Measurements from ENCODE around the gene PLTP. TPM values are rescaled to one million over a fixed set of nuclear protein-coding genes. Genes with fewer than 3 reads are reported as not detected.
A peak's percentile ranks its signal among the peaks of the same experiment; 100 is the strongest.

PLTP gene
- total RNA-seq, 1 donor from 2014 or later = 46.7 TPM

GRCh38 chr20:45867819-45868176 lies 44.2 kb downstream of the PLTP start:
- no peak for ATAC-seq

GRCh38 chr20:45867136-45867818 lies 44.7 kb downstream of the PLTP start:
- no peak for ATAC-seq

GRCh38 chr20:45866454-45866853 lies 45.5 kb downstream of the PLTP start:
- ATAC-seq = no peak

GRCh38 chr20:45863543-45864470 lies 48.1 kb downstream of the PLTP start:
- peak; percentile 32 for ATAC-seq

- ATAC-seq = no peak
Observed at GRCh38 chr20:45861221-45862075, 50.5 kb downstream of the PLTP start.

GRCh38 chr20:45860560-45861220 lies 51.3 kb downstream of the PLTP start:
- no peak for ATAC-seq

GRCh38 chr20:45859916-45860315 lies 52.0 kb downstream of the PLTP start:
- no peak for ATAC-seq

- ATAC-seq = no peak
Observed at GRCh38 chr20:45857882-45858216, 54.1 kb downstream of the PLTP start.

GRCh38 chr20:45857114-45857881 lies 54.7 kb downstream of the PLTP start, which contains the start of the genes ACOT8 and ZSWIM3:
Gene ACOT8, minus strand, starts transcription at chr20:45857392. Its CDS starts 77 bp downstream, at chr20:45857315.
Gene ZSWIM3, plus strand, starts transcription at chr20:45857614. Its CDS starts 212 bp downstream, at chr20:45857826.
- peak; percentile 98 for ATAC-seq

GRCh38 chr20:45853484-45853883 lies 58.5 kb downstream of the PLTP start:
- ATAC-seq = no peak

- ATAC-seq = no peak
Observed at GRCh38 chr20:45852326-45852725, 59.6 kb downstream of the PLTP start.

- no peak for ATAC-seq
Observed at GRCh38 chr20:45851501-45851900, 60.5 kb downstream of the PLTP start.

GRCh38 chr20:45850926-45851325 lies 61.0 kb downstream of the PLTP start:
- ATAC-seq = no peak

GRCh38 chr20:45850238-45850637 lies 61.7 kb downstream of the PLTP start:
- no peak for ATAC-seq

- ATAC-seq = no peak
Observed at GRCh38 chr20:45848969-45849582, 62.9 kb downstream of the PLTP start.

Other genes starting within 250 kb of the PLTP start
- not detected for gene WFDC11, start 241.9 kb downstream of the PLTP start, total RNA-seq
- gene WFDC13, start 210.1 kb downstream of the PLTP start, total RNA-seq = not detected
- not detected for gene WFDC10B, start 207.1 kb downstream of the PLTP start, total RNA-seq
- gene SPINT4, start 189.8 kb downstream of the PLTP start, total RNA-seq = not detected
- gene WFDC3, start 120.3 kb downstream of the PLTP start, total RNA-seq = not detected
- 15.8 TPM for gene DNTTIP1, start 120.2 kb downstream of the PLTP start, total RNA-seq
- gene UBE2C, start 99.5 kb downstream of the PLTP start, total RNA-seq = 46.5 TPM
- not detected for gene TNNC2, start 84.8 kb downstream of the PLTP start, total RNA-seq
- gene SNX21, start 78.4 kb downstream of the PLTP start, total RNA-seq = 7.1 TPM
- 14.0 TPM for gene ACOT8, start 54.8 kb downstream of the PLTP start, total RNA-seq
- 1.4 TPM for gene ZSWIM3, start 54.5 kb downstream of the PLTP start, total RNA-seq
- 7.2 TPM for gene ZSWIM1, start 30.9 kb downstream of the PLTP start, total RNA-seq
- 0.76 TPM for gene SPATA25, start 24.5 kb downstream of the PLTP start, total RNA-seq
- 1.9 TPM for gene NEURL2, start 20.9 kb downstream of the PLTP start, total RNA-seq
- gene CTSA, start 20.8 kb downstream of the PLTP start, total RNA-seq = 57.4 TPM
- 19.0 TPM for gene PCIF1, start 22.5 kb upstream of the PLTP start, total RNA-seq
- 9.6 TPM for gene ZNF335, start 60.0 kb upstream of the PLTP start, total RNA-seq
- 3.3 TPM for gene MMP9, start 96.8 kb upstream of the PLTP start, total RNA-seq
- not detected for gene SLC12A5, start 117.1 kb upstream of the PLTP start, total RNA-seq
- gene NCOA5, start 177.8 kb upstream of the PLTP start, total RNA-seq = 14.3 TPM
- 7.4 TPM for gene CD40, start 206.2 kb upstream of the PLTP start, total RNA-seq

All from esophagus mucosa (tissue), 1 donor.